Dedifferentiated amniotic fluid mesenchymal stem cell (primary cell): ENCODE results near the gene KLK2.

Source experiments
- DNase-seq: peaks from one replicate; pipeline ENCODE4 v3.0.0-alpha.2; 2016; ENCODE audit errors: extremely low spot score

Gene KLK2

GRCh38 chr19:50924586-50924985, 51.3 kb downstream of the KLK2 start:
- DNase-seq, result no peak

DNA sequence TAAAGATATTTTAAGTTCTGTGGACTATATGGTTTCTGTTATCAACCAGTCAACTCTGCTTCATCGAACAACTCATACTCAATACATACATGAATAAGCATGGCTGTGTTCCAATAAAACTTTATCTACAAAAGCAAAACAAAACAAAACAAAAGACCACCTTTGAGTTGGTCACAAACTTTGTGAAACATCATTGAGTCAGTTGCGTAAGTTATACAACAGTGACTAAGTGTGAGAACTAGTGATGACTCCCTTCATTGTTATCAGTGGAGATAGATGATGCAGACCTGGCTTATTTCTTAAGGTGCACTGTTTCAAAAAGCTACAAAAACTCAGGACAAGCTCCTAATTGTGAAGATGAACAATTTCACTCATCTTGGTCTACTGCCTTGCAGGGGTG, 52.5 kb downstream of the KLK2 start:
- no peak for DNase-seq

GRCh38 chr19:50926144-50926543, 52.9 kb downstream of the KLK2 start:
- DNase-seq, result no peak

GRCh38 chr19:50928831-50929230, 55.6 kb downstream of the KLK2 start:
- no peak for DNase-seq
